ENCODE results near the gene PSIP1. TPM values are rescaled to one million over a fixed set of nuclear protein-coding genes. Genes with fewer than 3 reads are reported as not detected.
"Not testable (repeated sequence)": the region's sequence is repeated elsewhere in the genome, so short reads cannot be mapped to it uniquely, and the experiment has no call there.

Gene PSIP1
- total and polyA plus RNA-seq, 2 donors (not counting 1 experiment from before 2014, with no cell fraction given), result 51.2 to 73.3 TPM

GRCh38 chr9:15433661-15434060 is 77.1 kb downstream of the PSIP1 start:
- no peak for TF ChIP-seq EZH2 (IDR thresholded peaks at IDR 0.05; ENCODE audit: low read length, missing control alignments)
- TF ChIP-seq CTCF (conservative IDR thresholded peaks at IDR 0.05 in 1 of 2, IDR thresholded peaks at IDR 0.05 in 1 of 2; ENCODE audit: low read depth in 1 of 2, low read length in 2 of 2), result no peak
- no peak overlapping the region for H3K9ac ChIP-seq (ENCODE audit: insufficient read depth, low read length)
- H3K36me3 ChIP-seq (ENCODE audit: control insufficient read depth, insufficient read depth, low read length), result peaks cover 6% of the 10 kb centered on the region
- H3K27me3 ChIP-seq (ENCODE audit: control insufficient read depth, insufficient read depth, low read length), result no peaks in the 10 kb centered on the region
- no peak for DNase-seq (ENCODE audit: low read depth in 2 of 2)
- H3K9me3 ChIP-seq (ENCODE audit: control insufficient read depth, insufficient read depth, low read depth, low read length), result no peaks in the 10 kb centered on the region
- H3K27ac ChIP-seq (ENCODE audit: insufficient read depth, low read length), result no peak overlapping the region
- no peak overlapping the region for H2AFZ ChIP-seq (ENCODE audit: low read length)
- H3K4me2 ChIP-seq (ENCODE audit: extremely low read depth, insufficient read depth, low read length), result no peak overlapping the region
- no peak overlapping the region for H3K4me3 ChIP-seq (replicated peaks in 1 of 4; ENCODE audit: control extremely low read depth in 1 of 4, insufficient read depth in 1 of 4, low read depth in 3 of 4, low read length in 4 of 4)
- H3K4me1 ChIP-seq (ENCODE audit: control insufficient read depth, extremely low read depth, insufficient read depth, low read length), result no peaks in the 10 kb centered on the region
- peaks cover 1% of the 10 kb centered on the region for H4K20me1 ChIP-seq (ENCODE audit: control insufficient read depth, extremely low read depth, insufficient read depth, low read length)
- peaks cover 50% of the 10 kb centered on the region for H3K79me2 ChIP-seq (ENCODE audit: control insufficient read depth, insufficient read depth, low read length)

- no peaks in the 10 kb centered on the region for H3K9me3 ChIP-seq (ENCODE audit: control insufficient read depth, insufficient read depth, low read depth, low read length)
- DNase-seq (ENCODE audit: low read depth in 2 of 2), result no peak
- TF ChIP-seq EZH2 (IDR thresholded peaks at IDR 0.05; ENCODE audit: low read length, missing control alignments), result no peak
- no peak for TF ChIP-seq CTCF (conservative IDR thresholded peaks at IDR 0.05 in 1 of 2, IDR thresholded peaks at IDR 0.05 in 1 of 2; ENCODE audit: low read depth in 1 of 2, low read length in 2 of 2)
- peaks cover 6% of the 10 kb centered on the region for H3K36me3 ChIP-seq (ENCODE audit: control insufficient read depth, insufficient read depth, low read length)
- H3K79me2 ChIP-seq (ENCODE audit: control insufficient read depth, insufficient read depth, low read length), result peaks cover 46% of the 10 kb centered on the region
- H3K9ac ChIP-seq (ENCODE audit: insufficient read depth, low read length), result no peak overlapping the region
- no peaks in the 10 kb centered on the region for H3K27me3 ChIP-seq (ENCODE audit: control insufficient read depth, insufficient read depth, low read length)
- no peaks in the 10 kb centered on the region for H3K4me1 ChIP-seq (ENCODE audit: control insufficient read depth, extremely low read depth, insufficient read depth, low read length)
- no peak overlapping the region for H3K4me2 ChIP-seq (ENCODE audit: extremely low read depth, insufficient read depth, low read length)
- no peak overlapping the region for H2AFZ ChIP-seq (ENCODE audit: low read length)
- no peaks in the 10 kb centered on the region for H4K20me1 ChIP-seq (ENCODE audit: control insufficient read depth, extremely low read depth, insufficient read depth, low read length)
- no peak overlapping the region for H3K27ac ChIP-seq (ENCODE audit: insufficient read depth, low read length)
- H3K4me3 ChIP-seq (replicated peaks in 1 of 4; ENCODE audit: control extremely low read depth in 1 of 4, insufficient read depth in 1 of 4, low read depth in 3 of 4, low read length in 4 of 4), result no peak overlapping the region
Observed at GRCh38 chr9:15433191-15433590, 77.6 kb downstream of the PSIP1 start.

- H3K9ac ChIP-seq (ENCODE audit: insufficient read depth, low read length), result no peak overlapping the region
- no peaks in the 10 kb centered on the region for H3K9me3 ChIP-seq (ENCODE audit: control insufficient read depth, insufficient read depth, low read depth, low read length)
- no peak overlapping the region for H2AFZ ChIP-seq (ENCODE audit: low read length)
- no peak overlapping the region for H3K4me2 ChIP-seq (ENCODE audit: extremely low read depth, insufficient read depth, low read length)
- H3K27me3 ChIP-seq (ENCODE audit: control insufficient read depth, insufficient read depth, low read length), result no peaks in the 10 kb centered on the region
- peaks cover 53% of the 10 kb centered on the region for H3K79me2 ChIP-seq (ENCODE audit: control insufficient read depth, insufficient read depth, low read length)
- no peaks in the 10 kb centered on the region for H4K20me1 ChIP-seq (ENCODE audit: control insufficient read depth, extremely low read depth, insufficient read depth, low read length)
- H3K36me3 ChIP-seq (ENCODE audit: control insufficient read depth, insufficient read depth, low read length), result peaks cover 6% of the 10 kb centered on the region
- DNase-seq (ENCODE audit: low read depth in 2 of 2), result no peak
- TF ChIP-seq CTCF (conservative IDR thresholded peaks at IDR 0.05 in 1 of 2, IDR thresholded peaks at IDR 0.05 in 1 of 2; ENCODE audit: low read depth in 1 of 2, low read length in 2 of 2), result no peak
- no peak for TF ChIP-seq EZH2 (IDR thresholded peaks at IDR 0.05; ENCODE audit: low read length, missing control alignments)
- H3K27ac ChIP-seq (ENCODE audit: insufficient read depth, low read length), result no peak overlapping the region
- H3K4me1 ChIP-seq (ENCODE audit: control insufficient read depth, extremely low read depth, insufficient read depth, low read length), result no peaks in the 10 kb centered on the region
- H3K4me3 ChIP-seq (replicated peaks in 1 of 4; ENCODE audit: control extremely low read depth in 1 of 4, insufficient read depth in 1 of 4, low read depth in 3 of 4, low read length in 4 of 4), result no peak overlapping the region
Observed at GRCh38 chr9:15430920-15431844, 79.6 kb downstream of the PSIP1 start.

- not testable (repeated sequence) for H3K36me3 ChIP-seq (ENCODE audit: control insufficient read depth, insufficient read depth, low read length); H3K4me1 ChIP-seq (ENCODE audit: control insufficient read depth, extremely low read depth, insufficient read depth, low read length); H3K4me3 ChIP-seq (replicated peaks in 1 of 4; ENCODE audit: control extremely low read depth in 1 of 4, insufficient read depth in 1 of 4, low read depth in 3 of 4, low read length in 4 of 4); H3K9me3 ChIP-seq (ENCODE audit: control insufficient read depth, insufficient read depth, low read depth, low read length); H3K4me2 ChIP-seq (ENCODE audit: extremely low read depth, insufficient read depth, low read length); H3K9ac ChIP-seq (ENCODE audit: insufficient read depth, low read length); H3K27ac ChIP-seq (ENCODE audit: insufficient read depth, low read length); H3K27me3 ChIP-seq (ENCODE audit: control insufficient read depth, insufficient read depth, low read length); H2AFZ ChIP-seq (ENCODE audit: low read length); H4K20me1 ChIP-seq (ENCODE audit: control insufficient read depth, extremely low read depth, insufficient read depth, low read length)
- H3K79me2 ChIP-seq (ENCODE audit: control insufficient read depth, insufficient read depth, low read length), result peaks cover 70% of the 10 kb centered on the region
- DNase-seq (ENCODE audit: low read depth in 2 of 2), result peak in 1 of 2 donors; percentile 19
Observed at GRCh38 chr9:15427702-15428101, 83.1 kb downstream of the PSIP1 start.

All from fibroblast of lung (primary cell).